HEK293 (cell line): ENCODE results near the gene TMEM238L.

Experiments used
- CTCF ChIA-PET: fragments of 350-600 bp; formaldehyde crosslinking; extraction: SDS; loops from one replicate; lab custom pipeline; 2021; ENCODE audit warnings: antibody characterized with exemption; lab: Yijun Ruan, JAX
- POLR2A ChIA-PET: fragments of 300-600 bp; formaldehyde crosslinking; extraction: SDS; loops from one replicate; lab custom pipeline; 2020; ENCODE audit warnings: antibody characterized with exemption, inconsistent platforms; lab: Yijun Ruan, JAX
- H3K27ac ChIP-seq: fragments of 200-500 bp; sonication (Bioruptor generic); 2 replicates; pipeline ENCODE4 v1.5.1; 2014; ENCODE audit warnings: low read depth, low read length, control low read depth, inconsistent platforms; ENCODE audit errors: extremely low read depth
- H3K36me3 ChIP-seq, 2 experiments: fragments of 200-500 bp in 1 of 2; sonication (Bioruptor generic) in 1 of 2; 1 replicate in 1 of 2; 2 replicates in 1 of 2; pipeline ENCODE4 v1.5.1; 2014 to 2017; ENCODE audit warnings: inconsistent platforms in 2 of 2, low read length in 2 of 2; ENCODE audit not compliant: control insufficient read depth in 2 of 2, insufficient read depth in 1 of 2
- H3K4me1 ChIP-seq: fragments of 200-500 bp; sonication (Bioruptor generic); 2 replicates; pipeline ENCODE4 v1.5.1; 2014; ENCODE audit warnings: mild to moderate bottlenecking, low read length, inconsistent platforms; ENCODE audit not compliant: control insufficient read depth, insufficient read depth
- H3K4me3 ChIP-seq: 2 replicates; pipeline ENCODE4 v1.5.1; 2011; ENCODE audit warnings: low read depth, mild to moderate bottlenecking, control low read depth, low read length, moderate library complexity
- H3K9me3 ChIP-seq: fragments of 200-500 bp; sonication (Bioruptor generic); 2 replicates; pipeline ENCODE4 v1.5.1; 2014; ENCODE audit warnings: low read depth, low read length, inconsistent platforms; ENCODE audit not compliant: control insufficient read depth, insufficient read depth
- BCL11B ChIP-seq: fragments of 450-650 bp; formaldehyde crosslinking; IDR thresholded peaks from 2 replicates; pipeline ENCODE4 v1.5.1; 2016; ENCODE audit warnings: low read depth, missing biosample characterization, missing genetic modification characterization
- EGR2 ChIP-seq: fragments of 450-650 bp; formaldehyde crosslinking; IDR thresholded peaks from 2 replicates; pipeline ENCODE4 v1.5.1; 2016; ENCODE audit warnings: low read depth, missing biosample characterization, missing genetic modification characterization
- GLI2 ChIP-seq: fragments of 450-650 bp; formaldehyde crosslinking; IDR thresholded peaks from 2 replicates; pipeline ENCODE4; 2017; ENCODE audit warnings: missing biosample characterization, missing genetic modification characterization, low read depth, borderline replicate concordance
- IKZF3 ChIP-seq: fragments of 450-650 bp; IDR thresholded peaks from 2 replicates; pipeline ENCODE4 v1.5.0; 2018; ENCODE audit warnings: missing biosample characterization, mild to moderate bottlenecking, missing genetic modification characterization, moderate library complexity
- INSM2 ChIP-seq: fragments of 450-650 bp; formaldehyde crosslinking; IDR thresholded peaks from 2 replicates; pipeline ENCODE4 v1.5.1; 2016; ENCODE audit warnings: missing biosample characterization, missing genetic modification characterization
- MEIS1 ChIP-seq: sonication (generic); formaldehyde crosslinking; IDR thresholded peaks from 2 replicates; pipeline ENCODE4 v1.8.1; 2022; ENCODE audit warnings: missing genetic modification reagents, mild to moderate bottlenecking, borderline replicate concordance
- PRDM1 ChIP-seq: fragments of 450-650 bp; formaldehyde crosslinking; IDR thresholded peaks from 2 replicates; pipeline ENCODE4; 2016; ENCODE audit warnings: missing biosample characterization, missing genetic modification characterization
- REST ChIP-seq: fragments of 450-650 bp; formaldehyde crosslinking; IDR thresholded peaks from 2 replicates; pipeline ENCODE4 v1.5.1; 2016; ENCODE audit warnings: missing biosample characterization, missing genetic modification characterization
- WT1 ChIP-seq: fragments of 450-650 bp; formaldehyde crosslinking; IDR thresholded peaks from 2 replicates; pipeline ENCODE4 v1.5.1; 2016; ENCODE audit warnings: missing biosample characterization, missing genetic modification characterization
- ZBTB17 ChIP-seq: fragments of 450-650 bp; formaldehyde crosslinking; IDR thresholded peaks from 2 replicates; pipeline ENCODE4 v1.5.1; 2016; ENCODE audit warnings: missing biosample characterization, missing genetic modification characterization
- ZFP69B ChIP-seq: fragments of 450-650 bp; formaldehyde crosslinking; IDR thresholded peaks from 2 replicates; pipeline ENCODE4 v1.5.1; 2016; ENCODE audit warnings: missing biosample characterization, missing genetic modification characterization
- ZNF169 ChIP-seq: fragments of 450-650 bp; formaldehyde crosslinking; IDR thresholded peaks from 2 replicates; pipeline ENCODE4 v1.5.1; 2016; ENCODE audit warnings: missing biosample characterization, missing genetic modification characterization
- ZNF18 ChIP-seq: fragments of 450-650 bp; formaldehyde crosslinking; IDR thresholded peaks from 2 replicates; pipeline ENCODE4 v1.5.1; 2016; ENCODE audit warnings: missing biosample characterization, missing genetic modification characterization
- ZNF223 ChIP-seq: fragments of 450-650 bp; formaldehyde crosslinking; IDR thresholded peaks from 2 replicates; pipeline ENCODE4 v1.5.1; 2016; ENCODE audit warnings: missing biosample characterization, missing genetic modification characterization
- ZNF37A ChIP-seq: fragments of 450-650 bp; IDR thresholded peaks from 2 replicates; pipeline ENCODE4 v1.5.1; 2018; ENCODE audit warnings: missing biosample characterization, missing genetic modification characterization
- ZNF398 ChIP-seq: fragments of 450-650 bp; formaldehyde crosslinking; IDR thresholded peaks from 2 replicates; pipeline ENCODE4 v1.5.1; 2017; ENCODE audit warnings: missing biosample characterization, missing genetic modification characterization
- ZNF580 ChIP-seq: fragments of 450-650 bp; formaldehyde crosslinking; IDR thresholded peaks from 2 replicates; pipeline ENCODE4 v1.5.1; 2016; ENCODE audit warnings: missing biosample characterization, missing genetic modification characterization
- ZNF596 ChIP-seq: fragments of 450-650 bp; IDR thresholded peaks from 2 replicates; pipeline ENCODE4 v1.5.0; 2018; ENCODE audit warnings: missing biosample characterization, mild to moderate bottlenecking, missing genetic modification characterization, moderate library complexity
- ZNF624 ChIP-seq: fragments of 450-650 bp; formaldehyde crosslinking; IDR thresholded peaks from 2 replicates; pipeline ENCODE4 v1.5.1; 2017; ENCODE audit warnings: missing biosample characterization, missing genetic modification characterization
- ZNF645 ChIP-seq: fragments of 450-650 bp; formaldehyde crosslinking; IDR thresholded peaks from 2 replicates; pipeline ENCODE4; 2016; ENCODE audit warnings: missing biosample characterization, missing genetic modification characterization
- ZNF785 ChIP-seq: fragments of 450-650 bp; formaldehyde crosslinking; IDR thresholded peaks from 2 replicates; pipeline ENCODE4 v1.5.1; 2016; ENCODE audit warnings: missing biosample characterization, missing genetic modification characterization

TMEM238L gene

GRCh38 chr17:10821770-10822169, 17.9 kb upstream of the TMEM238L start:
- no peak overlapping the region for H3K27ac ChIP-seq
- H3K36me3 ChIP-seq: no peaks in the 10 kb centered on the region
- H3K9me3 ChIP-seq: no peaks in the 10 kb centered on the region
- H3K4me3 ChIP-seq: no peak overlapping the region
- H3K4me1 ChIP-seq: no peaks in the 10 kb centered on the region
- CTCF ChIA-PET: interaction anchor here (2.2 kb wide), 1 partner anchor 49 kb away, joined by 7 read pairs; no protein-coding TSS in a partner anchor
- TF ChIP-seq ZFP69B (tag by site-specific recombination) (no peak), WT1 (no peak), ZNF223 (no peak), ZNF169 (no peak), ZBTB17 (tag by site-specific recombination) (no peak), EGR2 (tag by site-specific recombination) (no peak), REST (tag by site-specific recombination) (no peak), ZNF596 (tag by site-specific recombination) (no peak), MEIS1 (CRISPR knock-in tag) (no peak), ZNF37A (tag by site-specific recombination) (no peak), ZNF645 (tag by site-specific recombination) (no peak), IKZF3 (tag by site-specific recombination) (no peak), ZNF624 (tag by site-specific recombination) (no peak)
- POLR2A ChIA-PET: interaction anchor here (0.7 kb wide), 1 partner anchor 20 kb away, joined by 3 read pairs; no protein-coding TSS in a partner anchor

GRCh38 chr17:10821054-10821453, 17.2 kb upstream of the TMEM238L start:
- POLR2A ChIA-PET: interaction anchor here (0.7 kb wide), 1 partner anchor 19 kb away, joined by 3 read pairs; no protein-coding TSS in a partner anchor
- CTCF ChIA-PET: interaction anchor here (0.9 to 2.2 kb wide), 2 partner anchors 49 to 84 kb away, joined by 3 to 7 read pairs; no protein-coding TSS in a partner anchor
- Histone ChIP-seq H3K36me3 (no peaks in the 10 kb centered on the region), H3K27ac (no peak overlapping the region), H3K4me3 (no peak overlapping the region), H3K4me1 (no peaks in the 10 kb centered on the region), H3K9me3 (no peaks in the 10 kb centered on the region)
- TF ChIP-seq PRDM1 (tag by site-specific recombination) (no peak), REST (tag by site-specific recombination) (no peak), ZNF223 (no peak), INSM2 (no peak), BCL11B (no peak), ZNF398 (tag by site-specific recombination) (0 out of 2 replicates have a peak, but pooled peaks have one; percentile 19), ZNF785 (tag by site-specific recombination) (no peak), GLI2 (tag by site-specific recombination) (no peak), ZNF580 (tag by site-specific recombination) (no peak), ZNF18 (tag by site-specific recombination) (no peak)
